HG03571 (cell line): ENCODE measurements around the gene FLT3.
"Not testable (repeated sequence)": the region's sequence is repeated elsewhere in the genome, so short reads cannot be mapped to it uniquely, and the experiment has no call there.

Source experiments
- ATAC-seq: cut with Tn5 transposase; IDR thresholded peaks from one replicate; pipeline ENCODE4 v1.9.1; 2021; ENCODE audit not compliant: unreplicated experiment

FLT3 gene

GRCh38 chr13:28005016-28005415 lies 95.4 kb downstream of the FLT3 start:
- not testable (repeated sequence) for ATAC-seq

- ATAC-seq: no peak
Measured at GRCh38 chr13:28002886-28003698, 97.3 kb downstream of the FLT3 start.

GRCh38 chr13:28001837-28002473 lies 98.4 kb downstream of the FLT3 start:
- no peak for ATAC-seq

- ATAC-seq: no peak
Measured at GRCh38 chr13:28001049-28001448, 99.3 kb downstream of the FLT3 start.

- ATAC-seq: no peak
Measured at GRCh38 chr13:28000567-28000966, 99.8 kb downstream of the FLT3 start.

GRCh38 chr13:27997904-27998522 lies 102.4 kb downstream of the FLT3 start:
- no peak for ATAC-seq

GRCh38 chr13:27991881-27992280 lies 108.5 kb downstream of the FLT3 start:
- no peak for ATAC-seq

- no peak for ATAC-seq
Measured at GRCh38 chr13:27988520-27988919, 111.9 kb downstream of the FLT3 start, which contains the start of gene URAD. URAD (minus strand) TSS chr13:27988693; CDS start chr13:27988637, 56 bp downstream.

GRCh38 chr13:27985600-27985999 lies 114.8 kb downstream of the FLT3 start:
- ATAC-seq: no peak

GRCh38 chr13:27982361-27982760 lies 118.0 kb downstream of the FLT3 start:
- ATAC-seq: no peak

GRCh38 chr13:27981006-27981708 lies 119.2 kb downstream of the FLT3 start:
- no peak for ATAC-seq

GRCh38 chr13:27980280-27980998 lies 119.9 kb downstream of the FLT3 start:
- no peak for ATAC-seq

- no peak for ATAC-seq
Measured at GRCh38 chr13:27979765-27980279, 120.6 kb downstream of the FLT3 start.

- no peak for ATAC-seq
Measured at GRCh38 chr13:27979001-27979643, 121.3 kb downstream of the FLT3 start.

- no peak for ATAC-seq
Measured at GRCh38 chr13:27978301-27978968, 121.9 kb downstream of the FLT3 start.

GRCh38 chr13:27977476-27978300 lies 122.7 kb downstream of the FLT3 start:
- no peak for ATAC-seq

GRCh38 chr13:27976362-27977091 lies 123.8 kb downstream of the FLT3 start:
- no peak for ATAC-seq
